Gastrocnemius medialis (tissue), 4 donors: Measurements from ENCODE around the gene MIPOL1. TPM values are rescaled to one million over a fixed set of nuclear protein-coding genes. Genes with fewer than 3 reads are reported as not detected.
"Not testable (repeated sequence)": the region's sequence is repeated elsewhere in the genome, so short reads cannot be mapped to it uniquely, and the experiment has no call there.

Experiments
- ATAC-seq, 2 donors: fragments of 150-250 bp; one replicate each; pipeline ENCODE4 v1.9.1; 2016
- DNase-seq, 2 donors: peaks; one replicate each; pipeline ENCODE4 v3.0.0-alpha.2; 2019
- H3K27ac ChIP-seq, 4 donors: fragments of 200-600 bp; sonication (generic); 1 replicate in 1 of 4; 2 replicates in 3 of 4; pipeline ENCODE4 v1.5.1; 2016 to 2018; ENCODE audit warnings: mild to moderate bottlenecking in 2 of 4, moderate library complexity in 1 of 4
- H3K27me3 ChIP-seq, 3 donors: fragments of 200-600 bp; sonication (generic) in 2 of 3; 1 replicate in 1 of 3; 2 replicates in 2 of 3; pipeline versions ENCODE4 v1.5.1 to v1.6.0; 2016 to 2019; ENCODE audit warnings: mild to moderate bottlenecking in 1 of 3, moderate library complexity in 1 of 3
- H3K36me3 ChIP-seq, 2 donors: fragments of 200-600 bp; sonication (generic) in 1 of 2; one replicate each; pipeline ENCODE4 v1.5.1; 2017 to 2018
- H3K4me1 ChIP-seq, 2 donors: fragments of 200-600 bp; sonication (generic) in 1 of 2; one replicate each; pipeline ENCODE4 v1.5.1; 2016 to 2017; ENCODE audit warnings: mild to moderate bottlenecking in 2 of 2
- H3K4me3 ChIP-seq, 4 donors: fragments of 200-600 bp; sonication (generic) in 3 of 4; 1 replicate in 1 of 4; 2 replicates in 3 of 4; pipeline ENCODE4 v1.5.1; 2016 to 2019; ENCODE audit warnings: mild to moderate bottlenecking in 2 of 4
- H3K9me3 ChIP-seq, 3 donors: fragments of 200-600 bp; sonication (generic) in 2 of 3; 1 replicate in 1 of 3; 2 replicates in 2 of 3; pipeline ENCODE4 v1.5.1; 2016 to 2019
- CTCF ChIP-seq, 5 experiments: fragments of 450-650 bp in 3 of 5; fragments of 200-600 bp in 2 of 5; sonication (generic) in 2 of 5; IDR thresholded peaks in 4 of 5; conservative IDR thresholded peaks in 1 of 5; 1 replicate in 4 of 5; 2 replicates in 1 of 5; pipeline ENCODE4 v1.5.1; 2016 to 2019; ENCODE audit warnings: antibody characterized with exemption in 5 of 5, mild to moderate bottlenecking in 3 of 5, moderate library complexity in 3 of 5
- POLR2A ChIP-seq, 2 donors: fragments of 450-650 bp; IDR thresholded peaks; one replicate each; pipeline ENCODE4 v1.6.1; 2017; ENCODE audit warnings: antibody characterized with exemption in 2 of 2, mild to moderate bottlenecking in 2 of 2, moderate library complexity in 2 of 2
- in situ Hi-C, 4 donors: fragments of 200-750 bp; cut with MboI; loops; one replicate each; pipeline versions ENCODE4 v1.15.0 to v1.8.0; 2017; ENCODE audit warnings: low sequenced_read_pairs in 4 of 4
- intact Hi-C: fragments of 100-400 bp; cut with DNase I; formaldehyde crosslinking; loops from one replicate; pipeline ENCODE4 v1.15.1; 2023; ENCODE audit warnings: low total_unique reads
- total RNA-seq, 4 donors: library from RNA; depleted of rRNA; stranded (reverse); fragments of >200 nt; gene quantifications; one replicate each; pipeline versions ENCODE4 v1.1.0 to v1.2.3, GENCODE V29; 2016

MIPOL1 gene
- total RNA-seq, 4 donors from 2014 or later: 3.1 to 13.7 (median 4.1) TPM

GRCh38 chr14:37210448-37210847 lies 12.7 kb downstream of the MIPOL1 start:
- Histone ChIP-seq H3K4me1 (peaks cover 0 to 7% of the 10 kb centered on the region in 2 donors), H3K27me3 (no peaks in the 10 kb centered on the region), H3K36me3 (no peaks in the 10 kb centered on the region), H3K27ac (no peak overlapping the region), H3K4me3 (no peak overlapping the region), H3K9me3 (no peaks in the 10 kb centered on the region)
- DNase-seq (no peak), ATAC-seq (no peak)
- intact Hi-C loops (no loop called here), in situ Hi-C loops (no loop called here)
- TF ChIP-seq CTCF (IDR thresholded peaks at IDR 0.05 in 4 of 5, conservative IDR thresholded peaks at IDR 0.05 in 1 of 5) (no peak), POLR2A (IDR thresholded peaks at IDR 0.05) (no peak)

GRCh38 chr14:37213016-37213415 lies 15.3 kb downstream of the MIPOL1 start:
- Histone ChIP-seq H3K27ac (no peak overlapping the region), H3K4me1 (peaks cover 0 to 7% of the 10 kb centered on the region in 2 donors), H3K4me3 (no peak overlapping the region), H3K27me3 (no peaks in the 10 kb centered on the region), H3K9me3 (no peaks in the 10 kb centered on the region), H3K36me3 (no peaks in the 10 kb centered on the region)
- DNase-seq (no peak), ATAC-seq (no peak)
- TF ChIP-seq CTCF (IDR thresholded peaks at IDR 0.05 in 4 of 5, conservative IDR thresholded peaks at IDR 0.05 in 1 of 5): no peak
- TF ChIP-seq POLR2A (IDR thresholded peaks at IDR 0.05): no peak
- in situ Hi-C loops: no loop called here
- intact Hi-C loops: no loop called here

- Histone ChIP-seq H3K27ac (no peak overlapping the region), H3K36me3 (no peaks in the 10 kb centered on the region), H3K9me3 (no peaks in the 10 kb centered on the region), H3K27me3 (no peaks in the 10 kb centered on the region), H3K4me3 (no peak overlapping the region), H3K4me1 (peaks cover 0 to 7% of the 10 kb centered on the region in 2 donors)
- ATAC-seq: no peak
- DNase-seq: no peak
- in situ Hi-C loops (no loop called here), intact Hi-C loops (no loop called here)
- TF ChIP-seq POLR2A (IDR thresholded peaks at IDR 0.05) (no peak), CTCF (IDR thresholded peaks at IDR 0.05 in 4 of 5, conservative IDR thresholded peaks at IDR 0.05 in 1 of 5) (no peak)
Measured at GRCh38 chr14:37215345-37215744, 17.6 kb downstream of the MIPOL1 start.

- intact Hi-C loops: no loop called here
- H3K4me1 ChIP-seq: no peaks in the 10 kb centered on the region
- ATAC-seq (no peak), DNase-seq (no peak)
- H3K27me3 ChIP-seq: no peaks in the 10 kb centered on the region
- in situ Hi-C loops: no loop called here
- H3K4me3 ChIP-seq: no peak overlapping the region
- H3K27ac ChIP-seq: no peak overlapping the region
- TF ChIP-seq POLR2A (IDR thresholded peaks at IDR 0.05): no peak
- TF ChIP-seq CTCF (IDR thresholded peaks at IDR 0.05 in 4 of 5, conservative IDR thresholded peaks at IDR 0.05 in 1 of 5): no peak
- H3K36me3 ChIP-seq: peaks cover 0 to 6% of the 10 kb centered on the region in 2 donors
- no peaks in the 10 kb centered on the region for H3K9me3 ChIP-seq
Measured at GRCh38 chr14:37221073-37221472, 23.3 kb downstream of the MIPOL1 start.

- Histone ChIP-seq H3K27me3 (no peaks in the 10 kb centered on the region), H3K4me3 (no peak overlapping the region), H3K36me3 (peaks cover 0 to 6% of the 10 kb centered on the region in 2 donors), H3K9me3 (no peaks in the 10 kb centered on the region), H3K27ac (no peak overlapping the region), H3K4me1 (no peaks in the 10 kb centered on the region)
- TF ChIP-seq CTCF (IDR thresholded peaks at IDR 0.05 in 4 of 5, conservative IDR thresholded peaks at IDR 0.05 in 1 of 5) (no peak), POLR2A (IDR thresholded peaks at IDR 0.05) (no peak)
- intact Hi-C loops: no loop called here
- no peak for ATAC-seq
- in situ Hi-C loops: no loop called here
- DNase-seq: no peak
Measured at GRCh38 chr14:37223947-37224474, 26.3 kb downstream of the MIPOL1 start.

GRCh38 chr14:37225668-37226067 lies 27.9 kb downstream of the MIPOL1 start:
- H3K27ac ChIP-seq, H3K4me1 ChIP-seq, H3K36me3 ChIP-seq, DNase-seq, H3K9me3 ChIP-seq, ATAC-seq, intact Hi-C loops, H3K27me3 ChIP-seq, H3K4me3 ChIP-seq: not testable (repeated sequence)
- in situ Hi-C loops: loop anchor here in 1 of 4 donors (25.0 kb wide), 1 partner anchor 662 kb away; no protein-coding TSS in a partner anchor
